NCI-H2171 treated with DMSO at 0.1 percent for 48 hours (cell line): Measurements from ENCODE around the gene ATP2C2.

Experiments
- DNase-seq: peaks from one replicate; lab custom pipeline; 2025; lab: John Stamatoyannopoulos, UW

Gene ATP2C2

DNA sequence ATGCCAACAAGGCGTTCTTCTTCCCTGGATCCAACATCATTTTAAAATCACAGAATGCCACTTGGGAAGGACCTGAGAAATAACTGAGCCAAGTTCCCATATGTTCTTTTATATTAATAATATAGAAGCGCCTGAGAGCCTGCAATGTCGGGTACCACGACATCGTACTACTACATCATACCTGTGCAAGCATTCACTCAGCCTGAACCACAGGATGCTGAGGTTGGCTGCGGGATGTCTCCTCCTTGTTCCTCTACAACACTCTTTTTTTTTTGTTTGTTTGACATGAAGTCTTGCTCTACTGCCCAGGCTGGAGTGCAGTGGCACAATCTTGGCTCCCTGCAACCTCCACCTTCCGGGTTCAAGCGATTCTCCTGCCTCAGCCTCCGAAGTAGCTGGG lies 2.1 kb upstream of the ATP2C2 start:
- DNase-seq = no peak

DNA sequence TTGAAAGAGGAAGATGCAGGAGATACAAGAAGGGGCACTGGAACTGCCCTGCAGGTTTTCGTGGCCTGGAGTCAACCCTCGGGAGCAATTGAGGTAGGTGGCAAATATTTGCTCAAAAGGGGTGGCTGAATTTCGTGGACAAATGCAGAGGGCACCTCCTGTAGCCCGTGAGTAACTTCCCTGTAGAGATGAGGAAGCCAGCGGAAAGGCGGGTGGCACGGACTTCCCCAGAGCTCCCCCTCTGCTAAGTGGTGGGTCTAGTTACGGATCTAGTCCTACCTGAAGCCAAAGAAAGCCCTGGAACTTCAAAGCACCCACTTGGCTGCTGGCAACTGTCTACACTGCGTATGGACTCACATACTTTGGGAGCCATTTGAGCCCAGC lies 1.0 kb upstream of the ATP2C2 start:
- DNase-seq = no peak

DNA sequence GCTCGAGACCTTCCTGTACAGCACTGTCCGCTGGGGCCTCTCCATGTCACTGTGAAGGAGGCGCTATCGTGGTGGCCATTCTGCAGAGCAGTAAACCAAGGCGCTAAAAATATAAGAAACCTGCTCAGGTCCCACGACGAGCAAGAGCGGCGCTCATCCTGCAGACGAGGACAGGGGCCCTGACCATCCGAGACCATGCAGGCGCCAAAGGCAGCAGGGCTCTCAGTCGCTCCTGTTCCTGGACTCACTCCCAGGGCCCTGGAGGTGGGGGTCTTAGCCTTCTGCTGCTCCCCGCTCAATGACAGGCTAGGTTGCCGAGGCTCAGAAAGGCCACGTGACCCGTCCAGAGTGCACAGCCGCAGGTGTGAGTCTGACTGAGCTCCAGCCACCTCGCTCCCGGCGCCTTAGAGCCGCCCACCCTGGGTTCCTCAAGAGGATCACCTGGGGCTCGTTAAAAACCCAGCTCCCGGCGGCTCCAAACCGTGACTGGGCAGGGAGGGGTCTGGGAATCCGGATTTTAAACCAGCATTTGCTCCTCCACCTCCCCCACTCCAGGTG lies 509 bp upstream of the ATP2C2 start:
- peak; percentile 48 for DNase-seq

DNA sequence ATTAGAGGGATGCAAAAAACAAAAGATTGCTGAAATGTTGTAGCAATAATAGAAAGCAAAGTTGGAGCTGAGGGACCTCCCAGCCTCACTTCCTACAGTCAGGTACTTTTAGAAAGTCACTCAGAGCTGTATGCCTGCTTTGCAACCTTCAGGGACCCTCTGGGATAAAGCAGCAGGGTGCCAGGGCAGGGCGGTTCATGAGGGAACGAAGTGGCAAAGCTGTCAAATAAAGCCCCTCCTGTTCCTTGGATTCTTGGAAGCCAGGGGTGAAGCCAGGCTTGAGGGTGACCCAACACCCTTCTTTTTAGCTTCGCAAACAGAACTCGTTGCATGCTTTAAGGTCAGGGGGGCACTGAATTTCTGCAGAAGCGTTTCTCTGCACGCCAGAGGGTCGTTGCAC lies 767 bp downstream of the ATP2C2 start:
- DNase-seq = no peak

DNA sequence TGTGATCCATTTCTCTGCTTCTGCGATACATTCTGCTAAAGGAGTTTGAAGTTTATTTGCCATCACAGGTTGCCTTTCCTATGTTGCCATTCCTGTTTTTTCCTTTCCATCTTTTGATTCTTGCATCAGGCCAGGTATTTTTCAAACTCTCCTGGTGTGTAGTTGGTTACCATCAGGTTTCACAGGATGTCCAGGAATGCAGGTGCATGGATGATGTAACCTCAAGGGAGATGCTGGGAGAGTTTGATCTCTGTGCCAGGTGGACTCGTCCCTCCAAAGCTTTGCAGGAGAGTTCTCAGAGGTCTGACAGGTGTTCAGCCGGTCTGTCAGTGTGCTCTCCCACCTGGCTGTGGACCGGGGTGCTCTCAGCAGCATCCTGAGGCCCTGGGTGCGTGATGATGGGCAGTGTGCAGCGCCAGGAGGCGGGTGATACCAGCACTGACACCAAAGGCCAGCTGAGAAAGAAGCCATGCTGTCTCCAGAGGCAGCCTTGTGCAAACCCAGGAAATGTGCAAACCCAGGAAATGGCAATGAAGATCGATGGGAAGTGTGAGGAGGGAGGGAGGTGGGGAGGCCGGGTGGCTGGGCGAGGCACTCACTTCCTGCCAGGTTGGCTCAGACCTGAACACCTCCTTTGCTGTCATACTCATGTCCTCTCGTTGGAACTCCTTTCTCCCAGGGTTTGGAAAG lies 1.7 kb downstream of the ATP2C2 start:
- peak; percentile 55 for DNase-seq

DNA sequence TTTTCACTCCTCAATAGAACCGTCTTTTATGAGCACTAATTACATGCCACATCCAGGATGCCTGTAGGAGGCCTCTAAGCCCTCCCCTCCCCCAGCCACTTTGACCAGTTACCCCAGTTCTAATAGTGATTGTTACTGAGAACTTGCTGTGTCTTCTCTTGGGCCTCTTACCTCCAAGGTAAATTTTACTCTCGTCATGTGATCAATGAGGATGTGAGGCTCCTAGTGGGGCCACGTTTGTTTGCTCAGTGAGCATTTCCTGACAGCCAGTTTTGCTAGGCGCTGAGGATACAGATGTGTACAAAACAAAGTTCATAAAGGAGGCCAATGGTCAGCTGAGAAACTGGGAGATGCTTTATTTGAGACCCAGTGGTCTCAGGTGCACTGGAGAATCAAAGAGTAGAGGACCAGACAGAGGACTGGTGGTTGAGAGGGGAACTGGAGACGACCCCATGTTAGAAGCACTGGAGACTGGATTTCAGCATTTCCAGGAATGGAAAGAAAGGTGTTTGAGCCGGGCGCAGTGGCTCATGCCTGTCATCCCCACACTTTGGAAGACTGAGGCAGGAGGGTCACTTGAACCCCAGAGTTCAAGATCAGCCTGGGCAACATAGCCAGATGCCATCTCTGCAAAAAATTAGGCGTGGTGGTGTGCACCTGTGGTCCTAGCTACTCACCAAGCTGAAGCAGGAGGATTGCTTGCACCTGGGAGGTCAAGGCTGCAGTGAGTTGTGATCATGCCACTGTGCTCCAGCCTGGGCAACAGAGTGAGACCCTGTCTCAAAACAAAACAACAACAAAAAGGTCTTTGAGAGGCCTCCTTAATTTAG lies 2.6 kb downstream of the ATP2C2 start:
- DNase-seq = no peak

DNA sequence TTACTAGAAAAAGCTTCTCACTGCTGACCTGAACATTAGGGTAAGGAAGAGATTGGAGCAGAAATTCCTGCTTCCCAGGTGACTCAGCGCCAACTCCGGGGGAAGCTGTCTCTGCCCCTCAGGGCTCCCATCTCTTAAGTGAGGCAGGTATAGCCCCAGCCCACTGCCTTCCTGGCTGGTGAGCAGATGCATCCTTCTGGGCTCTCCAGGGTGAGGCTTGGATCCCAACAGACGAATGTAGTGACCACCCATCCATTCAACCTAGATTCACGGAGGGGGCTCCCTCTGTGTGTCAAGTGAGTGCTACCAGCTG lies 3.2 kb downstream of the ATP2C2 start:
- DNase-seq = no peak

DNA sequence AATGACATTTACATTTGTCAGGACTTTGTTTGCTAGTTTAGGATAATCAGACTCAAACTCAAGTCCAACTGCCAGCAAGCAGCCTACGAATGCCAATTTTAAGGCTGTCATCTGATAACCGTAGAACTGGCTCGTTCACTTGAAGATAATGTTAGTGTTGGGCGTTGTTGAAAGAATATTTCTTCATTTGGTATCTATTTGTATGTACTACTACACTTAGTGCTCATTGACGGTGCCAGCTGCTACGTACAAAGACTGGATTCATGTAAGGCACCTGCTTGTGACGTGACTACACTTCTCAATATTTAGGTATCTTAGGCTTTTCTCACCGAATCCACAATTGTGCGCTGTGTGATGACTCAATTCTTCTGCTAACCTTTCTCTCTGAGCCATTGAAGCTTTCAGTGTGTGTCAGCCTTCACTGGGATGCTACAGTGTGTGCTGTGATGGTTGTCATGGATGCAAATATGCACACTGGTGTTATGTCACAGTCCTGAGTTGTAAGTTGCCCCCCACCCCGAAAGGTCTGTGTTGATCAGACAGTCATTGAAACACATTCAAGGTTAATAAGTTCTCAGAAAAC lies 5.7 kb downstream of the ATP2C2 start:
- DNase-seq = no peak

DNA sequence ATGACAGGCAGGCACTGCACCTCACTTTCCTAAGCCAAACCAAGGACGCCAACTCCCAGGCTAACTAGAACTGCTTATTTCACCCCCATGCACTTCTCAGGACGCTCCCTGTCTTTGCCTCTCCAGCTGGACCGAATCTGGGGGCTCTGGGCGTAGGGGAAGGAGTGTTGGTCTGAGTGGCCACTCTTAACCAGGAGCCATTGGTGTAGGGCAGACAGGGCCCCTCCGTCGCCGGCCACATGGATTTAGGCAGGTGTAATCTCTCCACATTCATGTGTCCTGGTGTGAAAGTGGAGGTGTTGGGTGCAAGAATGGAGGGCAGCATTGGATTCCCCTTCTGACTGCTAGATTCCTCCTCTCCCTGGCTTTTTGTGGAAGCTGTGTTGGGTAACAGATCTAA lies 9.8 kb downstream of the ATP2C2 start:
- no peak for DNase-seq

DNA sequence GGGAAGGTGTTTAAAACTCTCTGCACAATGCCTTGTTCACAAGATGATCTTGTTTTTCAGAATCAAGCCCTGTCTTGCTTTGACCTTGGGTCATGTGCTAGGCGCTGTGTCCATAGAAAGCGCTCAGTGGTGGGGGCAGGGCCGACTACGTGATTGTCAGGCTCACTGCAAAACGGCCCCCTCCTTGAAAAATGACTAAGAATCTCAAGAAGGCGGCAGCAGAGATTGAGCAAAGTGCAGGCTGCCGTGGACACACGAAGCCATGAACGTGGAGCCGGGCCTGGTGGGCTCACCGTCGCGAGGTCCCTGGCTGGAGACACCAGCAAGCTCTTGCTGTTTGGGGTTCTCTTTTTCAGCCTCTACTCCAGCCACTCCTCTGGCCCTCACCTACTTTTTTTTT lies 10.2 kb downstream of the ATP2C2 start:
- no peak for DNase-seq

DNA sequence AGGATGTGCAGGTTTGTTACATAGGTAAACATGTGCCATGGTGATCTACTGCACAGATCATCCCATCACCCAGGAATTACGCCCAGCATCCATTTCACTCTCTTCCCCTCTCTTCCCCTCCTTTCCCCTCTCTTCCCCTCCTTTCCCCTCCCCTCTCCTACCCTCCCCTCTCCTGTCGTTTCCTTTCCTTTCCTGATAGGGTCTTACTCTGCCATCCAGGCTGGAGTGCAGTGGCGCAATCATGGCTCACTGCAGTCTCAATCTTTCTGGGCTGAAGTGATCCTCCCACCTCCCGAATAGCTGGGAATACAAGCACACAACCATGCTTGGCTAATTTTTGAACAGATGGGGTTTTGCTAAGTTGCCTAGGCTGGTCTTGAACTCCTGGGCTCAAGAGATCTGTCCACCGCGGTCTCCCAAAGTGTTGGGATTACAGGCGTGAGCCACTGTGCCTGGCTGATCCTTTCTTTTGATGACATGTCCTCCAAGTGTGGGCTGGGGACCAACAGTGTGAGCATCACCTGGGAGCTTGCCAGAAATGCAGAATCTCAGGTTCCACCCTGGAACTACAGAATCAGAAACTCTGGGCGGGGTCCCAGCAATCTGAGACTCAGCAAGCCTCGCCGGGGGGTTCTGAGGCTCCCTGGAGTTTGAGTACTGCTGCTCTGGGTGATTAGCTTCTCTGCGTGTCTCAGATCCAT lies 10.8 kb downstream of the ATP2C2 start:
- peak; percentile 41 for DNase-seq

DNA sequence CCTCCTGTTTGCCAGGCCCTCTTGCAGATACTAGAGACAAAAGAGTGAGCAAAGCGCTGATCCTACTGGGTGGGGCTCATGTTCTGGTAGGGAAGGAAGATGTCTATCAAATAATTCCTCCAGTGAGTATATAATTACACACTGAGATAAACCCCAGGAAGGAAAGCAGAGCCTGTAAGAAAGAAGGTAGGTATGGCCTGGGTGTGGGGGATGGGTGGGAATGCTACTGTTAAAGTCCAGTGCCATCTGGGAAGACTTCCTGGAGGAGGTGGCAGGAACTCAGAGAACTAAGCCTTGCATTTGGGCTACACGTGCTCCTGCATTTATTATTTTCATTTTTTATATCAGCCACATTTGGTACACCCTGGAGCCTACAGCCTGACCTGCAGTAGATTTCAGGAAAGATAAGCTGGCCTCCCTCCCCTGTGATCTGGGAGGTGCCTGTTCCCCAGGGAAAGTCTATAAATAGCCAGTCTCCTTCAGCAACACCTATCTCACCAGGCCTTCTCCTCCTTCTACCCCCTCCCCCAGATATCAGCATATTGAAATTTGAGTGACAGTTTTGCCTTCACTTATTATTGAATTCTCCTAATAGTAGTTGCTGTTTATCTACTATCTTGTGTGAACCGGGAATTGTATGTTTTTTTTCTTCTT lies 11.5 kb downstream of the ATP2C2 start:
- DNase-seq = peak; percentile 83

DNA sequence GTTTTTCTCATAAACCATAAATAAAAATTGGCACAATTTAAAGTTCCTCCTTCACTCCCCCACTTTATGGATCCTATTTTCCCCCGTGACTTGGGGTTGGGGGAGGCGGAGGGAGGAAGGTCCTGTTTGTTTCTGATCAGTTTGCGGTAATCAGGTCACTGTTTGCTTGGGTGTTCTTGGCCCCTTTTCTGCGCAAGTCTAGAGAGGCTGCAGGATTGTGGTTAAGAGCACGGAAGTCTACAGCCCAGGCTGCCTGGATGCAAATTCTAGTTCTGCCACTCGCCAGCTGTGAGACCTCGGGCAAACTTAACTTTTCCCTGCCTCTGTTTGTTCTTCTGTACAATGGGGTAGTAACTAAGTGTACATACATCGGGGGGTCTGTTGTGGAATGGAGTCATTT lies 12.1 kb downstream of the ATP2C2 start:
- no peak for DNase-seq

DNA sequence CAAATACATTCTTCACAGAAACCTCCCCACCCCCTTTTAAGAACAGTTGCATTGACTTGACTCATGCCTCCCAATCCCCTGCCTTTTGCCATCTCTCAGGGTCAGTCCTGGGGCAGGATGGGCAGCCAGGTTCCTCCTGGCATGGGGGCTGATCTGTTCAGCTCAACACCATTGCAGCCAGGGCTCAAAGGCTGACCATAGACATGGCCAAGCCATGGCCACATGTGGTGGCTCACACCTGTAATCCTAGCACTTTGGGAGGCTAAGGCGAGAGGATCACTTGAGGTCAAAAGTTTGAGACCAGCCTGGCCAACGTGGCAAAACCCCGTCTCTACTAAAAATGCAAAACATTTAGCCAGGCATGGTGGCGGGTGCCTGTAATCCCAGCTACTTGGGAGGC lies 14.1 kb downstream of the ATP2C2 start:
- DNase-seq = no peak

DNA sequence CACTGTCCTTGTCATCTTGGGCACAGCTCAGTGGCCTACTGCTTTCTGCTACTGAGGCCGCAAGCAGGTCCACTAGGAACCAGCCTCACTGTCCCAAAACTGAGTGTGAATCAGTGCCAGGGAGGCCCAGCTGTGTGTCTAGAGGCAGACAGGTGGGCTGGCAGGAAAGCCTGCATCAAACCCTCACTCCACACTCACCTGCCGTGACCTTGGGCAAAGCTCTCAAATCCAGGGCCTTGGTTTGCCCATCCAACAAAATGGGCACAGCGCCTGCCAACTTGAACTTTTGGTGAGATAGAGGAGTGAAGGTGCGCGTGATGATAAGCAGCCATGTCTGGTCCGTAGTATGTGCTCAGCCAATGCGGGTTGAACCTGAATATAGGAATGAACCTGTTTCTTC lies 14.8 kb downstream of the ATP2C2 start:
- DNase-seq = no peak

DNA sequence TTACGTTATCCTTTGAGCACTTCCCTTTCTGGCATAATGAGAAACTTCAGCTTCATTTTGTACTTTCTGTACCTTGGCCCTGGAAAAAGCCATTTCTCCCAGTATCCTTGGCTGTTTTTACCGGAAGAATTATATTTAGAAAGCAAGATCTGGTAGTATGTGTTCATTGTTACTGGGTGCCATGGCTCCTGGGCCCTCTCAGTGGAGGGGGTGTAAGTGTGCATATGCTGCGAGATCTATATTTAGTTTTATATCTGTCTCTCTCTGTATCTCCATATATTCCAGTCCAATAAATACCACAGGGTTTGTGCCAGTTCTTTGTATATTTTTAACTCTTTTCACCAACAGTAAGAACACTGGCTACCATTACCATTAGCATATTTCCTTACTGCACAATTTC lies 17.7 kb downstream of the ATP2C2 start:
- DNase-seq = no peak

DNA sequence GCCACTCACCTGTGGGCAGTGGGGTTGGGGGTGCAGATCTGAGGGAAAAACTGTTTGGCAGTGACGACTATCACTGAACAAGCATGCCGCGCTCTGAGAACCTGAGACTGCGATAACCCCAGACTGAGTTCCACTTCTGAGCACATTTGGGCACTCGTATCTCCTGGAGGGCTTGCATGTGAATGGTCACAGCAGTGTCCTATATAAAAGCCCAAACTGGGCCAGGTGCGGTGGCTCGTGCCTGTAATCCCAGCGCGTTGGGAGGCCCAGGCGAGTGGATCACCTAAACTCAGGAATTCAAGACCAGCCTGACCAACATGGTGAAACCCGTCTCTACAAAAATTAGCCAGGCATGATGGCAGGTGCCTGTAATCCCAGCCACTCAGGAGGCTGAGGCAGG lies 18.7 kb downstream of the ATP2C2 start:
- DNase-seq = no peak

DNA sequence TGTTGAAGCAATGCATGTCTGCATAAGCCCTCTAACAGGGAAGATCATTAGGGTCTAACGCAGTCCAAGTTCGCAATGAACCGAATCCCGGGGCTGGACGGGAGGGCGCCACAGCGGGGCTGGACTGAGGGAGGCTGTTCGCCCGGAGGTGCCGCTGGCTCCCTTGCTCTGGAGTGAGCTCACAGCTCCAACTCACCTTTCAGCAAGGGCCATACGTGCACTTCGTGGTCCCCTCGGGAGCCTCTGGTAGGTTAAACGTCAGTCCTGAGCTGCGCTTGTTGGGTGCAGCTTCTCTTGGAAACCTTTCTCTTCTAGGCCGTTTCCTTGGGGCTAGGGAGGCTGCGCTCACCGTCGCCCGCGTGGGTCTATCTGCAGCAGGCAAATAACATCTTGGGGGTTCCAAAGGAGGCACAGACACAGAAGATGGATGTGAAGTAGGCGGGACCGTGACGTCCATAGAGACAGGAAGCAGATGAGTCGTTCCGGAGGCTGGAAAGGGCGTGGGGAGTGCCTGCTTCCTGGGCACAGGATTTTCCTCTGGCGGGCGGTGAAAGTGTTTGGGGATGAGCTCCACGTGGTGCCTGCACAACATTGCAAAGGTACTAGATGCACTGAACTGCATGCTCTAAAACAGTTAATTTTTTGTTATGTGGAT lies 21.9 kb downstream of the ATP2C2 start:
- no peak for DNase-seq

DNA sequence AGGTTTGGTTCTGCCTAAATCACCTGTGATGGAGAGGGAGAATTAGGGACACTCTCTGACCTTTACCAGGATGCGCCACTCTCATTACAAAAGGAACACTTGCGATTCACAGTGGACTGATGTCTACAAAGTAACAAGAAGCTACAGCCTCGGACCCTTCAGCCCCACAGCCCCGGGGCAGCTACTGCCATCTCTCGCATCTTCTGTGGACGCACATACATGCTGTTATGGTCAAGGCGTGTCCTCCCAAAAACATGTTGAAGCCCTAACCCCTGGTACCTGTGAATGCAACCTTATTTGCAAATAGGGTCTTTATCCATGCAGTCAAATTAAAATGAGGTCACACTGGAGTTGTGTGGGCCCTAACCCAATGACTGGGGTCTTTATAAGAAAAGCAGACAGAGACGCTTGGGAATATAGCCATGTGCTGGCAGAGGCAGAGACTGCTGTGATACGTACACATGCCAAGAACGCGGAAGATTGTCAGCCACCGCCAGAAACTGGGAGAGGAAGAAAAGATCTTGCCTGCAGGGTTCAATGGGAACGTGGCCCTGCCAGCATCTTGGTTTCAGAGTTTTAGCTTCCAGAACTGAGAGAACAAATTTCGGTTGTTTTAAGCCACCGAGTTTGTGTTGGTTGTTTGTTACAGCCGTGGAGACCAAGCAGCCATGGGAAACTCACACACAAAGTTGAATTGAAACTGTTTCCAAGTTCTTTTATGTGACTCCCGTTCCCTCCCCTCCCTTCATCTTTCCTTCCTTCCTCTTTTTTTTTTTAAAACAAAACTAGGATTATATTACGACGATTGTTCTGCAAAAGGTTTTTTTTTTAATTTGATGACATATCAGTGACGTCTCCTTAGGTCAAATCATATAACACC lies 23.1 kb downstream of the ATP2C2 start:
- DNase-seq = no peak

DNA sequence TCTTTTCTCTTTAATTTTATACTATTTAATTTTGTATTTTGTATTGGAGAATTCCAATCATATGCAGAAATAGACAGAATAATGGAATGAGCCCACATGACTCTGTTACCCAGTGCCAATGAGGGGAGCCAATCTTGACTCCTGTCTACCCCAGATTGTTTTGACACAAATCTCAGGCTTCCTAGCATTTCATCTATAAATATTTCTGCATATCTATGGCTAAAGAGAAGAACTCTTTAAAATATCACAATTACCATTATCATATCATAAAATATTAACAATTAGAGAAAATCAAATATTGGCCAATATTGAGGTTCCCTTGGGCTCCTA lies 23.7 kb downstream of the ATP2C2 start:
- DNase-seq = no peak

DNA sequence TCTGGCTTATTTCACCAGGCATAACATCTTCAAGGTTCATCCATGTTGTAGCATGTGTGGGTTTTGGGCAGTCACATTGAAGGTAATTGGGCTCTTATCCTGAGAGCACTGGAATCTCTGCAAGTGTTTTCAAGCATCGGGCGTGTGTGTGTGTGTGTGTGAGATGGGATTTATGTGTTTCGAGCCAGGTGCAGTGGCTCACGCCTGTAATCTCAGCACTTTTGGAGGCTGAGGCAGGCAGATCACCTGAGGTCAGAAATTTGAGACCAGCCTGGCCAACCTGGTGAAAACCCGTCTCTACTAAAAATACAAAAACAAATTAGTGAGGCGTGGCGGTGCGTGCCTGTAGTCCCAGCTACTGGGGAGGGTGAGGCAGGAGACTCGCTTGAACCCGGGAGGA lies 27.7 kb downstream of the ATP2C2 start:
- DNase-seq = peak; percentile 13
